Endothelial cell of umbilical vein (primary cell): ENCODE results near the gene SNAP23. TPM values are rescaled to one million over a fixed set of nuclear protein-coding genes. Genes with fewer than 3 reads are reported as not detected.

Experiments used
- BruUV-seq: library from RNA; stranded (reverse); fragments of 400-500 nt; replicated peaks from 2 replicates; lab custom pipeline; 2021; lab: Mats Ljungman, UMichigan
- CTCF ChIA-PET: fragments of 300-600, 350-600 bp; sonication (Branson Sonifier 250); formaldehyde crosslinking; loops from one replicate; lab custom pipeline; 2021; ENCODE audit warnings: antibody characterized with exemption, inconsistent platforms; lab: Charles Lee
- POLR2A ChIA-PET: fragments of 300-600, 350-600 bp; sonication (Branson Sonifier 250); formaldehyde crosslinking; loops from one replicate; lab custom pipeline; 2021; ENCODE audit warnings: antibody characterized with exemption, inconsistent platforms; lab: Charles Lee
- DNase-seq: peaks from one replicate; pipeline ENCODE4 v3.0.0-alpha.2; 2011; ENCODE audit warnings: low read depth, low spot score
- FAIRE-seq: peaks from 2 replicates; lab custom pipeline; 2011; peaks lifted over from hg19 to GRCh38; lab: Jason Lieb, UNC
- H2AFZ ChIP-seq: 2 replicates; pipeline ENCODE4 v1.6.0; 2012; ENCODE audit warnings: low read depth, low read length, control low read depth, inconsistent platforms
- H3K27ac ChIP-seq: 2 replicates; pipeline ENCODE4 v1.5.1; 2011; ENCODE audit warnings: low read depth, mild to moderate bottlenecking, control low read depth, low read length, moderate library complexity; ENCODE audit not compliant: insufficient read depth
- H3K27me3 ChIP-seq, 2 experiments: 2 replicates each; pipeline versions ENCODE4 v1.6.0 to v1.6.1; 2011; ENCODE audit warnings: low read length in 2 of 2, mixed read lengths in 1 of 2; ENCODE audit not compliant: control insufficient read depth in 2 of 2, insufficient read depth in 2 of 2
- H3K36me3 ChIP-seq, 2 experiments: 2 replicates in 1 of 2; 3 replicates in 1 of 2; pipeline ENCODE4 v1.5.1; 2011; ENCODE audit warnings: low read length in 2 of 2, mild to moderate bottlenecking in 1 of 2, moderate library complexity in 1 of 2; ENCODE audit not compliant: control insufficient read depth in 2 of 2, insufficient read depth in 2 of 2; ENCODE audit errors: extremely low read depth in 1 of 2
- H3K4me1 ChIP-seq: 3 replicates; pipeline ENCODE4 v1.5.1; 2011; ENCODE audit warnings: mild to moderate bottlenecking, low read length; ENCODE audit not compliant: control insufficient read depth, insufficient read depth; ENCODE audit errors: extremely low read depth
- H3K4me2 ChIP-seq: 2 replicates; pipeline ENCODE4 v1.6.1; 2011; ENCODE audit warnings: low read length, control low read depth, mixed read lengths; ENCODE audit not compliant: insufficient read depth
- H3K4me3 ChIP-seq, 3 experiments: fragments of 200-600 bp in 1 of 3; sonication (generic), shearing (Covaris generic) in 1 of 3; replicated peaks in 1 of 3; 2 replicates each; pipeline ENCODE4 v1.5.1; 2011 to 2016; ENCODE audit warnings: control low read depth in 3 of 3, low read length in 3 of 3, mild to moderate bottlenecking in 2 of 3, inconsistent platforms in 1 of 3, low read depth in 1 of 3, moderate library complexity in 1 of 3; ENCODE audit not compliant: insufficient read depth in 1 of 3
- H3K79me2 ChIP-seq: 2 replicates; pipeline ENCODE4 v1.6.0; 2012; ENCODE audit warnings: low read length, inconsistent platforms; ENCODE audit not compliant: control insufficient read depth, insufficient read depth
- H3K9ac ChIP-seq: replicated peaks from 2 replicates; pipeline ENCODE3; 2011; ENCODE audit warnings: low read length, control low read depth; ENCODE audit not compliant: insufficient read depth; ENCODE audit errors: extremely low read depth
- H3K9me1 ChIP-seq: replicated peaks from 3 replicates; pipeline ENCODE4 v1.6.0; 2011; ENCODE audit warnings: mild to moderate bottlenecking, low read length; ENCODE audit not compliant: control insufficient read depth, insufficient read depth; ENCODE audit errors: extremely low read depth
- H3K9me3 ChIP-seq: replicated peaks from 2 replicates; pipeline ENCODE4 v1.5.1; 2012; ENCODE audit warnings: low read length, inconsistent platforms; ENCODE audit not compliant: control insufficient read depth, insufficient read depth
- H4K20me1 ChIP-seq: replicated peaks from 2 replicates; pipeline ENCODE3; 2011; ENCODE audit warnings: mild to moderate bottlenecking, low read length; ENCODE audit not compliant: control insufficient read depth, insufficient read depth; ENCODE audit errors: extremely low read depth
- EZH2 ChIP-seq: IDR thresholded peaks from 2 replicates; pipeline ENCODE4 v1.6.1; 2012; ENCODE audit warnings: borderline replicate concordance, low read depth, mild to moderate bottlenecking, moderate library complexity, low read length, inconsistent platforms; ENCODE audit not compliant: severe bottlenecking
- GATA2 ChIP-seq: IDR thresholded peaks from 2 replicates; pipeline ENCODE4 v1.7.0; 2011; ENCODE audit warnings: low read depth, mild to moderate bottlenecking, moderate library complexity, mixed read lengths, low read length; ENCODE audit not compliant: insufficient read length, insufficient read depth
- MYC ChIP-seq: IDR thresholded peaks from one replicate; pipeline ENCODE4 v1.6.1; 2011; ENCODE audit warnings: mild to moderate bottlenecking, low read depth, low read length
- POLR2A ChIP-seq: IDR thresholded peaks from 2 replicates; pipeline ENCODE4 v1.6.1; 2012; ENCODE audit warnings: low read depth, mild to moderate bottlenecking, control low read depth, low read length
- dilution Hi-C: fragments of 300-500 bp; cut with MboI; formaldehyde crosslinking; loops from one replicate; pipeline ENCODE4 v1.15.0; 2019; ENCODE audit warnings: low sequenced_read_pairs; ENCODE audit not compliant: extremely low pct_ligation_motif_present
- intact Hi-C: fragments of 100-400 bp; cut with micrococcal nuclease; formaldehyde crosslinking; loops from one replicate; pipeline ENCODE4 v1.10.0; 2022
- polyA plus RNA-seq, 4 experiments: library from polyadenylated mRNA; depleted of rRNA in 3 of 4; stranded (reverse) in 3 of 4; unstranded in 1 of 4; fragments of >200 nt; gene quantifications; 2 replicates each; pipeline versions ENCODE4 v1.2.1 to v1.2.3, GENCODE V29; 2011 to 2012; ENCODE audit warnings: missing spikeins in 1 of 4
- total RNA-seq: library from RNA; stranded (reverse); gene quantifications from 2 replicates; pipeline ENCODE4 v1.2.3, GENCODE V29; 2021

SNAP23 gene
- total and polyA plus RNA-seq, 2 donors (not counting 3 experiments of a cell fraction or from before 2014, with no cell fraction given), result 141 to 152 TPM

DNA sequence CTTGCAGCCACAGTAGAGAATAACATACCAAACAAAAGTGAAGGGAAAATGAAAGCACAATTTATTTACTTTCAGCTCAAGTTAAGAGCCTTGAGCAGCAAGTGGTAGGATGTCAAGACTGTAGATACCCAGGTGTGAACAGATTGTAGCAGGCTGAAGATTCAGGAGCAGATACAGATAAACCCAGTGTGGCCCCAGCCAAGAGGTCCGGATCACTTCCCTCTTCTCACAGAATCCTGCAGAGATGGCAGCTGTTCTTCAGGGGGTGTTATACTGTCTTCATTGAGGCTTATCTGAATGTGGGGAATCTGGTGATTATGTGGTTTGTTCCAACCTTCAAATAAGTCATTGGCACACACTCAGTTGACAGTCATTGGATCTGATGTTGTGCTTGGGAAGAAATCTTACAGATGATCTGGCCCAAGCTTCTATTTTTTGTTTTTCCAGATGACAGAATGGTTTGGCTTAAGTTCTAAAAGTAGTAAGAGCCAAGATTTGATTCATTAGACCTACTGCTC, 82.1 kb downstream of the SNAP23 start:
- no peaks in the 10 kb centered on the region for H3K36me3 ChIP-seq
- H3K27ac ChIP-seq, result no peak overlapping the region
- no peaks in the 10 kb centered on the region for H3K9me3 ChIP-seq
- TF ChIP-seq EZH2, result no peak
- FAIRE-seq (no peak), DNase-seq (no peak)
- H2AFZ ChIP-seq, result no peak overlapping the region
- ChIA-PET CTCF (no interaction called here), POLR2A (no interaction called here)
- dilution Hi-C loops, result no loop called here
- H3K79me2 ChIP-seq, result peaks cover 2% of the 10 kb centered on the region
- no peak overlapping the region for H3K4me3 ChIP-seq
- H3K9ac ChIP-seq, result no peak overlapping the region
- BruUV-seq, result no TSS peak
- peaks cover 19% of the 10 kb centered on the region for H3K4me1 ChIP-seq
- H3K27me3 ChIP-seq, result no peaks in the 10 kb centered on the region
- intact Hi-C loops, result no loop called here
- no peaks in the 10 kb centered on the region for H3K9me1 ChIP-seq
- H3K4me2 ChIP-seq, result no peak overlapping the region
- H4K20me1 ChIP-seq, result no peaks in the 10 kb centered on the region

DNA sequence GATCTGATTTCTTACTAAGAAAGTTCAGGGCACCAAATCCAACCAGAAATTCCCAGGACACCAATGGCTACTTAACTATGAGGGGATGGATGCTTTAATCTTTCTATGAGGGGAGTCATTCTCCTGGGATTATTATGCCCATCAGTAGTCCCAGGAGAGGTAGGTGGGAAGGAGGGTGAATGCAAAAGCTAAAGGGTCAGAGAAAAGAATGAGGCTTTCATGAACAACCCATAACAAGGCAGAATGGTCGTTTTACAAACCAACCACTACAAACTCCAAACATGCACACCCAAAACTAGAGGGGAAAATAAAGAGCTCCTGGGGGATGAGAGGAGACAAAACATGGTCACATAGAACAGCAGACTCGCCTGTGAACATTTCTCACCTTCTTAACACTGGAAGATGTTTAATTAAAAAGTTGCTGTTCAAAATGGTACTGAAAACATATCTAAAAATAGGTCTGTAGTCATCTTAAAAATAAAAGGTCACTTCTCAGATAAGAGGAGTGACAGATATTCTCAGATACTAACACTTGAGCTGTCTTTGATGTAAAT, 83.6 kb downstream of the SNAP23 start:
- no peaks in the 10 kb centered on the region for H4K20me1 ChIP-seq
- no peak overlapping the region for H2AFZ ChIP-seq
- H3K27me3 ChIP-seq, result no peaks in the 10 kb centered on the region
- peaks cover 6% of the 10 kb centered on the region for H3K79me2 ChIP-seq
- ChIA-PET CTCF (interaction anchor here (1.5 kb wide), 1 partner anchor 13 kb away, joined by 5 read pairs; no protein-coding TSS in a partner anchor), POLR2A (no interaction called here)
- no TSS peak for BruUV-seq
- intact Hi-C loops (no loop called here), dilution Hi-C loops (no loop called here)
- DNase-seq, result no peak
- no peaks in the 10 kb centered on the region for H3K9me1 ChIP-seq
- H3K9me3 ChIP-seq, result no peaks in the 10 kb centered on the region
- no peak overlapping the region for H3K27ac ChIP-seq
- TF ChIP-seq POLR2A (no peak), GATA2 (no peak), MYC (no peak)
- peaks cover 24% of the 10 kb centered on the region for H3K4me1 ChIP-seq
- no peaks in the 10 kb centered on the region for H3K36me3 ChIP-seq
- H3K4me2 ChIP-seq, result no peak overlapping the region
- H3K4me3 ChIP-seq, result no peak overlapping the region
- FAIRE-seq, result no peak
- H3K9ac ChIP-seq, result no peak overlapping the region
